T-helper 2 cell (primary cell): ENCODE data around the gene MAPK11.

ENCODE experiments used
- DNase-seq, 5 experiments: peaks; one replicate each; pipeline versions ENCODE4 v3.0.0 to v3.0.0-alpha.2; 2012 to 2022

The MAPK11 gene

GRCh38 chr22:50221410-50222300 lies 48.5 kb downstream of the MAPK11 start:
- DNase-seq: no peak

DNA sequence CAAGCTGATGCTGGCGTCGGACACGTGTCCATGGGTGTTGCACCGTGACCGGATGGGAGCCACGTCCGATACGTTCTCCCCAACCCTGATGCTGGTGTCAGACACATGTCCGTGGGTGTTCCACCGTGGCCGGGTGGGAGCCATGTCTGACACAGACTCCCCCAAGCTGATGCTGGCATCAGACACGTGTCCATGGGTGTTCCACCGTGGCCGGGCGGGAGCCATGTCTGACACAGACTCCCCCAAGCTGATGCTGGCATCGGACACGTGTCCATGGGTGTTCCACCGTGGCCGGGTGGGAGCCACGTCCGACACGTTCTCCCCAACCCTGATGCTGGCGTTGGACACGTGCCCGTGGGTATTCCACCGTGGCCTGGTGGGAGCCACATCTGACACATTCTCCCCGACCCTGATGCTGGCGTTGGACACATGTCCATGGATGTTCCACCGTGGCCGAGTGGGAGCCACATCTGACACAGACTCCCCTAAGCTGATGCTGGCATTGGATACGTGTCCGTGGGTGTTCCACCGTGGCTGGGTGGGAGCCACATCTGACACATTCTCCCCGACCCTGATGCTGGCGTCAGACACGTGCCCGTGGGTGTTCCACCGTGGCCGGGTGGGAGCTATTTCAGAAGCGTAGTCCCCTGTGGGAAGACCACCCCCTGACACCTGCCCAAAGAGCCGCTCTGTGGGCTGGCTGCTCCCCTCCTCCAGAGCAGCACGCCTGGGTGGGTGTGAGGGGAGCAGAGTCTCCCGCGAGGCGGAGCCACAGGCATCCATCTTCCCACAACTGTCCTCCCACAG lies 49.4 kb downstream of the MAPK11 start:
- DNase-seq: no peak

- no peak for DNase-seq
Observed at GRCh38 chr22:50219800-50220602, 50.2 kb downstream of the MAPK11 start.

- peak in 1 of 5 experiments; percentile 18 for DNase-seq
Observed at GRCh38 chr22:50218996-50219727, 51.0 kb downstream of the MAPK11 start.

- DNase-seq: no peak
Observed at GRCh38 chr22:50218153-50218995, 51.8 kb downstream of the MAPK11 start.

DNA sequence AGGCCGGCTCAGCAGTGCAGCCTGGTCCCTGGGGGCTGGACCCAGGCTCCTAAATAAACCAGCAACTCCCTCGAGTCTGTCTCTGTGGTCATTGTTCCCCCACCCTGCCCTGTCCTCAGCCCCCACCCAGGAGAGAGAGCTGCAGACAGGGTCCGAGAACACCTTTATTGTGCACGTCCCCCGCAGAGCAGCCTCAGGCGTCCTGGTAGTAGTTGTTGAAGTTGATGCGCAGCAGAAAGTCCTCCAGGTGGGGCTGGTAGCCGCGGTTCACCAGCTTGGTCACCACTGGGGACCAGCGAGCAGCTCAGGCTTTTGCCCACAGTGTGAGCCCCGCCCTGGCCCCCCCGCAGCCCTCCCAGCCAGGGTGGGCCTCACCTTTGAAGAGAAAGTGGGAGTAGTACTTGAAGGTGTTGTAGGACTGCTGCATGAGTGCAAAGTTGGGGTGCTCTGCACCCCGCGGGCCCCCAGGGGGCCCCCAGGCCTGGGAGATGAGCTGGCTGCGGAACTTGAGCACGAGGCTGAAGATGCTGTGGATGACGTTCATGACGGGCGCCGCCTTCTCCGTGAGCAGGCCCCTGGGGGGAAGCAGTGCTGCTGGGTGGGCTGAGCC lies 52.5 kb downstream of the MAPK11 start:
- DNase-seq: no peak

DNA sequence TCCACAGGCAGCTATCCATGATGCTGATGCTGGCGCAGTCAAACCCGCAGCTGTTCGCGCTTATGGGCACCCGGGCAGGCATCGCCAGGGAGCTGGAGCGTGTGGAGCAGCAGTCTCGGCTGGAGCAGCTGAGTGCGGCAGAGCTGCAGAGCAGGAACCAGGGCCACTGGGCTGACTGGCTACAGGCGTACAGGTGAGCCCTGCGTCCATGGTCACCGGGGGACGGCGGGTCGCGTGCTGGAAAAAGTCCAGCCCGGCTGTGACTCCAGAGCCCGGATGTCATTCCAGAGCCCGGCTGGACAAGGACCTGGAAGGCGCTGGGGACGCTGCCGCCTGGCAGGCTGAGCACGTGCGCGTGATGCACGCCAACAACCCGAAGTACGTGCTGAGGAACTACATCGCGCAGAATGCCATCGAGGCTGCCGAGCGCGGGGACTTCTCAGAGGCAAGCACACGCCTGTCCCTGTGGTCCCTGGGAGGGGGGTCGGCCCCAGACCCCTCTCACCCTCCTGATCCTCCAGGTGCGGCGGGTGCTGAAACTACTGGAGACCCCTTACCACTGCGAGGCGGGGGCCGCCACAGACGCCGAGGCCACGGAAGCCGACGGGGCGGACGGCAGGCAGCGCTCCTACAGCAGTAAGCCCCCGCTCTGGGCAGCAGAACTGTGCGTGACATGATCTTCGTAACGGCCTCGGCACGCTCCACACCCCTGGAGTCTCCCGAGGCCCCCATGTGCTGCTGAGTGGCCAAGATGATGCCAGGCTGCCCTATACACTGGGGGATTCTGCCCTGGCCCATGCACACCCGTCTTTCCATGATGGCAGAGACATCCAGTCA lies 53.3 kb downstream of the MAPK11 start:
- no peak for DNase-seq

GRCh38 chr22:50216055-50216683 lies 54.0 kb downstream of the MAPK11 start:
- no peak for DNase-seq

- no peak for DNase-seq
Observed at GRCh38 chr22:50215297-50216054, 54.7 kb downstream of the MAPK11 start.
